Karpas-422 (cell line): ENCODE results near the gene IFT20. TPM values are rescaled to one million over a fixed set of nuclear protein-coding genes. Genes with fewer than 3 reads are reported as not detected.

ENCODE experiments used
- DNase-seq: peaks from one replicate; pipeline ENCODE4 v3.0.0-alpha.2; 2015
- H2AFZ ChIP-seq: fragments of 200-600 bp; sonication (generic); 2 replicates; pipeline ENCODE4 v1.6.1; 2014; ENCODE audit warnings: antibody characterized with exemption, low read length, mixed read lengths
- H3K27ac ChIP-seq: fragments of 200-600 bp; sonication (generic); 2 replicates; pipeline ENCODE4 v1.5.1; 2014; ENCODE audit warnings: mild to moderate bottlenecking, low read length, moderate library complexity
- H3K27me3 ChIP-seq: fragments of 200-600 bp; sonication (generic); 2 replicates; pipeline ENCODE4 v1.6.1; 2014; ENCODE audit warnings: low read length, mixed read lengths
- H3K36me3 ChIP-seq: fragments of 200-600 bp; sonication (generic); 2 replicates; pipeline ENCODE4 v1.6.1; 2014; ENCODE audit warnings: low read length, mixed read lengths; ENCODE audit not compliant: insufficient read depth
- H3K4me1 ChIP-seq: fragments of 200-600 bp; sonication (generic); 2 replicates; pipeline ENCODE4 v1.6.1; 2014; ENCODE audit warnings: mild to moderate bottlenecking, low read length, mixed read lengths
- H3K4me2 ChIP-seq: fragments of 200-600 bp; sonication (generic); 2 replicates; pipeline ENCODE4 v1.6.1; 2014; ENCODE audit warnings: low read length, low read depth, mild to moderate bottlenecking; ENCODE audit not compliant: poor library complexity, severe bottlenecking
- H3K4me3 ChIP-seq: fragments of 200-600 bp; sonication (generic); 2 replicates; pipeline ENCODE4 v1.5.1; 2014; ENCODE audit warnings: mild to moderate bottlenecking, antibody characterized with exemption, low read length, mixed read lengths
- H3K79me2 ChIP-seq: fragments of 200-600 bp; sonication (generic); 2 replicates; pipeline ENCODE4 v1.6.1; 2014; ENCODE audit warnings: mild to moderate bottlenecking, low read length, mixed read lengths
- H3K9ac ChIP-seq: fragments of 200-600 bp; sonication (generic); 2 replicates; pipeline ENCODE4 v1.6.0; 2014; ENCODE audit warnings: low read length
- H3K9me2 ChIP-seq: fragments of 200-600 bp; sonication (generic), shearing (Covaris generic); replicated peaks from 2 replicates; pipeline ENCODE4 v1.6.0; 2014; ENCODE audit warnings: mild to moderate bottlenecking, low read length, moderate library complexity; ENCODE audit not compliant: insufficient read depth
- H3K9me3 ChIP-seq: fragments of 300-700, 200-600 bp; sonication (generic); 2 replicates; pipeline ENCODE4 v1.6.1; 2014; ENCODE audit warnings: low read length, mixed read lengths
- H4K20me1 ChIP-seq: fragments of 200-600 bp; sonication (generic); 2 replicates; pipeline ENCODE4 v1.6.1; 2014; ENCODE audit warnings: mild to moderate bottlenecking, antibody characterized with exemption, low read length, low read depth; ENCODE audit not compliant: insufficient read depth
- total RNA-seq: library from RNA; depleted of rRNA; stranded (reverse); fragments of >200 nt; shearing (Covaris generic); gene quantifications from 2 replicates; pipeline ENCODE4 v1.2.3, GENCODE V29; 2014; ENCODE audit warnings: low replicate concordance

Gene IFT20
- total RNA-seq, 1 experiment from 2014 or later: 44.5 TPM

DNA sequence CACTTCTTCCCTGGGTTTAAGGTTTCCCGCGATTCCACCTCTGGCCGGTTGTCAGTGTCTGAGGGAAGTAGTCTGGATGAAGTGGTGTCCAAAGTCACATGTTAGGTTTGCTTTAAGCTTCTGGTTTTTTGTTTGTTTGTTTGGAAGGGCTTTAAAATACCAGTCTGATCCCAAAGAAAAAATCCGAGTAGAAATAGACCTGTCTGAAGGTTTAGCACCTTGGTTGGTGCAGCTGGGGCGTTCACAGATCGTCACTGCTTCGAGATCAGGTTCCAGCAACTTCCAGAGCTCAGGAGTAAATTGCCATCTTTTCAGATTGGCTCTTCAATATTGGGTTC lies 15.7 kb downstream of the IFT20 start:
- Histone ChIP-seq H2AFZ (no peak overlapping the region), H3K4me3 (peak overlapping the region; percentile 85), H3K36me3 (peaks cover 7% of the 10 kb centered on the region; the same call in 1 of the 2 replicates), H3K9ac (peak overlapping the region; percentile 84), H3K79me2 (peaks cover 63% of the 10 kb centered on the region), H3K4me1 (peaks cover 37% of the 10 kb centered on the region), H3K27me3 (no peaks in the 10 kb centered on the region), H3K4me2 (peak overlapping the region; percentile 92), H3K27ac (peak overlapping the region; percentile 51), H3K9me2 (no peaks in the 10 kb centered on the region), H3K9me3 (no peaks in the 10 kb centered on the region), H4K20me1 (no peaks in the 10 kb centered on the region)
- DNase-seq: peak; percentile 60

DNA sequence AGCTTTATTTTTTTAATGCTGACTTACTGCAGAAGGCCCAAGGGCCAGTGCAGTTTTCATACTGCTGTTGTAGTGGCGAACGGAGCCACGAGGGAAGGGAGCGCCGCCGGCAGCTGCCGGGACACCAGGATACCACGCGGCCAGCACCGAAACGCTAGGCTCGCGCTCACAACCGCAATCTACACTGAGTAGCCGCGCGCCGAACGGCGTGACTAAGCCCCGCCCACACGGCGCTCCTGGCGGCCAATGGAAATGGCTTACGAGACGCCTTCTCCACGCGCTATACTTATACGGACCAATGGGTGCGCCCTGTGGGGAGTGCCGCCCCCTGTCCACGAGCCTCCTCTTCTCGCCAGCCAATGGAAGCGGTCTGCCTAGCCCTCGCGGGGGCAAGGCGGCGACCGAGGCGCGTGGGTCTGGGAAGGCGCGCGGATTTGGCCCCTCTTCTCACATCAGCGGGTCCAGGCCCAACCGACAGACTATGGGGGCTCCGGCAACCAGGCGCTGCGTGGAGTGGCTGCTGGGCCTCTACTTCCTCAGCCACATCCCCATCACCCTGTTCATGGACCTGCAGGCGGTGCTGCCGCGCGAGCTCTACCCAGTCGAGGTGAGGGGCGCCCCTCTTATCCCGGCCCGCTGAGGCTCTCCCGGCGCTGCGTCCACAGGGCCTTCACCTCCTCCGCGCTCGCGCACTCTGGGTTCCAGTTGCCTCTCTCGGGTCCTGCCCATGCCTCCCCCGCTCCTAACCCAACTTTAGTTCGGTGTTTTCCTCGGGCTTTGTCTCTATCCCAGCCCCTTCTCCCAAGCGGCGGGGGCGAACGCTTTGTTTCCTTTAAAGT lies 16.3 kb downstream of the IFT20 start, which contains the start of gene TMEM97:
Gene TMEM97 (plus strand): TSS at position 442 of the 839 bp plus-strand sequence. CDS start 40 bp downstream, at position 482.
- Histone ChIP-seq H3K27me3 (no peaks in the 10 kb centered on the region), H3K9ac (peak within 1 kb of the TSS; percentile 93), H2AFZ (peak within 1 kb of the TSS; percentile 62; the same call in 1 of the 2 replicates), H3K4me1 (peaks cover 35% of the 10 kb centered on the region), H4K20me1 (no peaks in the 10 kb centered on the region), H3K4me3 (peak within 1 kb of the TSS; percentile 85), H3K9me3 (no peaks in the 10 kb centered on the region), H3K9me2 (no peaks in the 10 kb centered on the region), H3K4me2 (peak within 1 kb of the TSS; percentile 92), H3K79me2 (peaks cover 57% of the 10 kb centered on the region), H3K27ac (peak within 1 kb of the TSS; percentile 51), H3K36me3 (peaks cover 7% of the 10 kb centered on the region; the same call in 1 of the 2 replicates)
- DNase-seq: peak; percentile 99

DNA sequence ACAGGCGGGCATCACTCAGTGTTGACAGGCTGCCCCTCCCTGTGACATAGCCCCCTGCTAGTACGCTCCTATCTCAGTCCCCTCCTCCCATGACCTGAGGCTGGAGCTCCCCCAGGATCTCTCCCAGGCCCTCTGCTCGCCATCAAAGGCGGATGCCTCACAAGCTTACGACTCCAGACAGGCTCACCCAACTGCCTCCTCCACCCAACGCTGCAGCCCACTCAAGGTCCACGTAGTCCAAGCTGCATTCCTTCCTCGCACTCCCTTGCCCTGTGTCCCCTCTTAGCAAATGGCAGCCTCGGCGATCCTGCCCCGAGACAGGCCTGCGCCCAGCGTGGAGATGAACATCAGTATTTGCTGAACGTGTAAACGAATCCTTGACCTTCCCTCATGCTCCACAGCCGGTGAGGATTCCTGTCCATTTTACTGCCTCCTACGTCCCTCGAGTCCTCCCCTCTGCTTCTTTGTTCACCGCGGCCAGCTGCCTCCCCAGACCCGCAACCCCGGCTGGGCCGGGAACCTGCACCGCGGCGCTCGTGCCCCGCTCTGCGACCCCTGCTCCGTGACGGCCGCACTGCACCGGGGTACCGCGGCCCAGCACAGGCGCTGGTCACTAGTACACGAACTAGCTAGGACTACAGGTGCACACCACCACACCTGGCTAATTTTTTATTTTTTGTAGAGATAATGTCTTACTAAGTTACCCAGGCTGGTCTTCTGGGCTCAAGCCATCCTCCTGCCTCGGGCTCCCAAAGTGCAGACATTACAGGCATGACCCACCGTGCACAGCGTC lies 17.1 kb downstream of the IFT20 start:
- peaks cover 49% of the 10 kb centered on the region for H3K79me2 ChIP-seq
- peak overlapping the region; percentile 92 for H3K4me2 ChIP-seq
- H3K4me3 ChIP-seq: peak overlapping the region; percentile 85
- no peaks in the 10 kb centered on the region for H3K27me3 ChIP-seq
- H3K9me3 ChIP-seq: no peaks in the 10 kb centered on the region
- DNase-seq: peak; percentile 72
- H3K9me2 ChIP-seq: no peaks in the 10 kb centered on the region
- H3K36me3 ChIP-seq: peaks cover 7% of the 10 kb centered on the region; the same call in 1 of the 2 replicates
- H2AFZ ChIP-seq: peak overlapping the region; percentile 0; the same call in 1 of the 2 replicates
- H4K20me1 ChIP-seq: no peaks in the 10 kb centered on the region
- H3K27ac ChIP-seq: peak overlapping the region; percentile 34; the same call in 1 of the 2 replicates
- peak overlapping the region; percentile 93 for H3K9ac ChIP-seq
- peaks cover 34% of the 10 kb centered on the region for H3K4me1 ChIP-seq

DNA sequence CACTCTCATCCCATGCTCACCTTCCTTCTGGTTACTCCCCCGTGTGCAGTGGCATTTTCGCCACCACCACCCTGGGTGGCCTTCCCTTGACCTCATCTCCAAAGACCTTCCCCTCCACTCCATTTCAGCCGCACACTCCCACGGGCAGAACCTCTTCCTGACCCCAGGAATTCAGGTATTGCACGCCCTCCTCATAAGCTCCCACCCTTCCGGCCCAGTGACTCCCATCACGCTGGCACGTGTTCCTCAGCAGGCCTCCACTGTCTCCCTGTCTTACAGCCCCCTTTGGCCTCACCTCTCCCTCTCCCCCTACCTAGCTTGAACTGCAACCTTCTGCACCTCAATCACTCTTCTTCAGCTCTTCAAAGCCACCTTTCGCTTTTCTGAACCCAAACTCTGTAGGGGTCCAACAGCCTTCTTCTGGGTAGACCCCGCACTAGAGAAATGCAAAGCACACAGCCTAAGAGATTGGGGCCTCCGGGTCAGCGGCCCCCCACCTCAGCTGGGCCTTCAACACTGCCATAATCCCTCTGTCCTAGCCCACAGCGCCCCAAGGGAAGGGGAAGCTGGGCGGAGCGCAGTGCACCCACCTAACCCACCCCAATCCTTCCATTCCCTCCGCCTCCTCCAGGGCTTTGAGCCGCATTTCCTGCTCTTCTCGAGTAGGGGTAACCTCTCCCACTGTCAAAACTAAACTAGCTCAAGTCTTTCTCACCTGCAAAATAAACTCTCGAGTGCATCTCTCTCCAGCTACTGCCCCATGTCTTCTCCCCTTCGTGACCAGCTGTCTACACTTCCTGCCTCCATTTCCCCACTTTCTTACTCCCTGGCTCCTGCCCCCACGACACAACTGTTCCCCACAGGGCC lies 17.9 kb downstream of the IFT20 start:
- H3K4me2 ChIP-seq: peak overlapping the region; percentile 92
- no peaks in the 10 kb centered on the region for H3K27me3 ChIP-seq
- H2AFZ ChIP-seq: peak overlapping the region; percentile 0; the same call in 1 of the 2 replicates
- H3K4me1 ChIP-seq: peaks cover 28% of the 10 kb centered on the region
- no peaks in the 10 kb centered on the region for H4K20me1 ChIP-seq
- H3K27ac ChIP-seq: no peak overlapping the region
- H3K4me3 ChIP-seq: peak overlapping the region; percentile 85
- no peak for DNase-seq
- peak overlapping the region; percentile 93 for H3K9ac ChIP-seq
- peaks cover 41% of the 10 kb centered on the region for H3K79me2 ChIP-seq
- no peaks in the 10 kb centered on the region for H3K9me2 ChIP-seq
- H3K9me3 ChIP-seq: no peaks in the 10 kb centered on the region
- H3K36me3 ChIP-seq: peaks cover 3% of the 10 kb centered on the region; the same call in 1 of the 2 replicates

DNA sequence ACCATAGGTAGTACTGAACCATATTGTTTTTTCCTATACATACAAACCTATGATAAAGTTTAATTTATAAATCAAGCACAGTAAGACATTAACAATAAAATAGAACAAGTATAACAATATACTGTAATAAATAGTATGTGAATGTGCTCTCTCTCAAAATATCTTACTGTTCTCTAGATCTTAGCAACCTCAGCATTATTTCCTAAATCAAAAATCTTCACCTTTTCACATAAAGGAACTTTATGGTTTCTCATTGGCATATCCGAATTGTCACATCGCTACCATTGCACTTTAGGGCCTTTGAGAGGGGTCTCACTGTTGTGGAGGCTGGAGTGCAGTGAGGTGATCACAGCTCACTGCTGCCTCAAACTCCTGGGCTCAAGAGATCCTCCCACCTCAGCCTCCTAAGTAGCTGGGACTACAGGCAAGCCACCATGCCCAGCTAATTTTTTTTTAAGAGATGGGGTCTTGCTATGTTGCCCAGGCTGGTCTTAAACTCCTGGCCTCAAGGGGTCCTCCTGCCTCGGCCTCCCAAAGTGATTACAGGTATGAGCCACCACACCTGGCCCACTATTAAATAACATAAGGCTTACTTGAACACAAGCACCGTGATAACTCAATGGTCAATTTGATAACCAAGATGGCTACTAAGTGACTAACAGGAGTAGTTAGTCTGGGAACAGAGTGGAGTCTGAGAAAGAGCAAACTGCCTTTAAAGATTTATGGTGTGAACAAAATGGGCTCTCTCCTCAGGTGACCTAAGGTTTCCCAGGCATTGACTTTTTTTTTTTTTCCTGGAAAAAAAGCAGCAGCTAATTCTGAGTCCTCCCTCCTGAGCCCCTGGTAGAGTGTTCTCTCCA lies 19.2 kb downstream of the IFT20 start:
- DNase-seq: no peak
- 0 out of 2 replicates have a peak, but pooled peaks cover 1% of the 10 kb centered on the region for H3K36me3 ChIP-seq

DNA sequence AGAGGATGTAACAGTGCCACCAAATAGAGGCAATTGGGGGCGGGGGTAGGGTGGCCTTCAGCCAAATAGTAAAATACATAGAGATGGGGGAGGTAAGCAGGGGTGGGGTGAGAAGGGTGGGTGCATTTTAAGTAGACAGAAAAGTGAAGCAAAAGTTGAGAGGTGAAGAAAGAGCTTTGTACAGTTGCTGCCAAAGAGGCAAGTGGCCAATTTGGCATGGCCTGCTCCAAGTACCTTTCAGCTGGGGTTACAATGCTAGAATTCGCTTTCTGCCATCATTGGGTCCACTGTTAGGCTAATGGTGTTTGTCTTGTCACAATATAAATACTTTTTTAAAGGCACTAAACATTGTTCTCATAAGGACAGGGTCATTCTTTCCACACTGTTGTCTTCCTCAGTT lies 21.4 kb downstream of the IFT20 start:
- no peak overlapping the region for H3K27ac ChIP-seq
- no peak overlapping the region for H3K4me3 ChIP-seq
- no peaks in the 10 kb centered on the region for H3K36me3 ChIP-seq
- H4K20me1 ChIP-seq: no peaks in the 10 kb centered on the region
- no peak overlapping the region for H3K9ac ChIP-seq
- peaks cover 7% of the 10 kb centered on the region; the same call in 1 of the 2 replicates for H3K79me2 ChIP-seq
- no peaks in the 10 kb centered on the region for H3K9me2 ChIP-seq
- no peak for DNase-seq
- no peak overlapping the region for H3K4me2 ChIP-seq
- H3K4me1 ChIP-seq: peaks cover 9% of the 10 kb centered on the region
- H3K9me3 ChIP-seq: no peaks in the 10 kb centered on the region
- no peak overlapping the region for H2AFZ ChIP-seq
- no peaks in the 10 kb centered on the region for H3K27me3 ChIP-seq

More for the DNA sequence above, 19.2 kb downstream of the IFT20 start:
- Histone ChIP-seq H3K9me2 (no peaks in the 10 kb centered on the region), H3K27ac (no peak overlapping the region), H4K20me1 (no peaks in the 10 kb centered on the region), H3K4me2 (no peak overlapping the region), H3K4me3 (no peak overlapping the region), H3K9ac (no peak overlapping the region), H2AFZ (no peak overlapping the region), H3K79me2 (peaks cover 28% of the 10 kb centered on the region), H3K4me1 (peaks cover 22% of the 10 kb centered on the region), H3K9me3 (no peaks in the 10 kb centered on the region), H3K27me3 (no peaks in the 10 kb centered on the region)

DNA sequence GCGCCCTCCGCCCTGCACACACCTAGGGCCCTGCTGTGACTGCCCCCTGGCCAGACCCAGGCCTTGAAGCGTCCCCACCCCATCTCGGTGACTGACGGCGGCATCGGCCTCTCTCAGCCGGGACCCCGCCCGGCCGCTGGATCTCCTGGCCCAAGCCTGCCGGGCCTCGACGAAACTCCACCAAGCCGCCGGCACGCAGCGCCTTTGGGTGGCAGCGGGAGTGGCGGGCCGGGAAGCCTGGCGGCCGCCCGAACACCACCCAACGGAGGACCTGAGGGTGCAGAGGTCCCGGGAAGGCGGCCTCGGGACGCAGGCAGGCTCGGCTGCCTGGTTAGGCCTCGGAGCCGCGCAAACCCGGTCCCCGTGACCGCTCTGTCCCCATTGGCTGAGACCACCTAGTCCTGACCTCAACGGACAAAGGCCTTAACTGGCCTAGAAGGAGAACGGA lies 28.3 kb downstream of the IFT20 start:
- no peaks in the 10 kb centered on the region for H3K79me2 ChIP-seq
- no peaks in the 10 kb centered on the region for H3K4me1 ChIP-seq
- H2AFZ ChIP-seq: no peak overlapping the region
- no peak overlapping the region for H3K9ac ChIP-seq
- H3K9me3 ChIP-seq: no peaks in the 10 kb centered on the region
- no peak overlapping the region for H3K4me2 ChIP-seq
- no peaks in the 10 kb centered on the region for H3K27me3 ChIP-seq
- DNase-seq: no peak
- H3K36me3 ChIP-seq: no peaks in the 10 kb centered on the region
- no peaks in the 10 kb centered on the region for H3K9me2 ChIP-seq
- H4K20me1 ChIP-seq: no peaks in the 10 kb centered on the region
- H3K27ac ChIP-seq: no peak overlapping the region
- H3K4me3 ChIP-seq: no peak overlapping the region
